A204.1 (cell line): ENCODE measurements around the gene AMDHD2.

Experiments
- FAIRE-seq: peaks from 2 replicates; lab custom pipeline; 2012; peaks lifted over from hg19 to GRCh38; lab: Jason Lieb, UNC

Gene AMDHD2

DNA sequence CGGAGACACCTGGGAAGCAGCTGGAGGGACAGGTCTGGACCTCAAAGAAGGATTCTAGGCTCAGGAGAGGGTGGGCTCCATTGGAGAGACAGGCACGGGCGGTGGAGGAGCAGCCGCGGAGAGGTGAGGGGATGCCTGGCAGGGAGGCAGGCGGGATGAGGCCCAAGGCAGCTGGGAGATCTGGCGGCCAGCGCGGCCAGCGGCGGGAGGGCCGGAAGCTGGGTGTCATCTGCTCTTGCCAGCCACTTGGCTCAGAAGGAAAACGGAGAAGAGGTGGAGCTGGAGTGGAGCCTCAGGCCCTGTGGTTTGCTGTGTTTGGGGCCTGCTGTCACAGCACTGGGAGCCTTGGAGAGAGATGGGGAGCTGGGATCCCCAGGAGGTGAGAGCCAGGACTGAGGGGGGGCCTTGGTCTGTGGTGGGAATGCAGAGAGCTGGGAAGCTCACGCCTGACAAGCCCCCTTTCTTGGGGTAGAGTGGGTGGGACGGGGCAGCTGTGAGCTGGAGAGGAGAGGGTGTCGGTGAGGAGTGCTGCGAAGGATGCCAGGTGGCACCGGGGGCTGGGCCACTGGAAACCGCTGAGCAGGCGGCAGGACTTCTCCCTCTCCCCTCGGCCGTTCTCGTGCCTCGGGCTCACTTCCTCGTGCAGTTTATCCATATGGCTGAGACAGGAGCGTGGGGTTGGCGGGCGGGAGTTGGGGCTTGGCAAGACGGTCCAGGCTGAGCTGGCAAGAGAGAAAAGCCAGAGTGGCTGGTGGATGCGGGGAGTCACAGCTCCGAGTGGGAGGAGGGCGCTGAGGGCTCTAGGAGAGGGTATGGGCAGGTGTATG lies 37.2 kb upstream of the AMDHD2 start:
- no peak for FAIRE-seq

- FAIRE-seq = no peak
Measured at GRCh38 chr16:2483939-2484897, 36.0 kb upstream of the AMDHD2 start.

DNA sequence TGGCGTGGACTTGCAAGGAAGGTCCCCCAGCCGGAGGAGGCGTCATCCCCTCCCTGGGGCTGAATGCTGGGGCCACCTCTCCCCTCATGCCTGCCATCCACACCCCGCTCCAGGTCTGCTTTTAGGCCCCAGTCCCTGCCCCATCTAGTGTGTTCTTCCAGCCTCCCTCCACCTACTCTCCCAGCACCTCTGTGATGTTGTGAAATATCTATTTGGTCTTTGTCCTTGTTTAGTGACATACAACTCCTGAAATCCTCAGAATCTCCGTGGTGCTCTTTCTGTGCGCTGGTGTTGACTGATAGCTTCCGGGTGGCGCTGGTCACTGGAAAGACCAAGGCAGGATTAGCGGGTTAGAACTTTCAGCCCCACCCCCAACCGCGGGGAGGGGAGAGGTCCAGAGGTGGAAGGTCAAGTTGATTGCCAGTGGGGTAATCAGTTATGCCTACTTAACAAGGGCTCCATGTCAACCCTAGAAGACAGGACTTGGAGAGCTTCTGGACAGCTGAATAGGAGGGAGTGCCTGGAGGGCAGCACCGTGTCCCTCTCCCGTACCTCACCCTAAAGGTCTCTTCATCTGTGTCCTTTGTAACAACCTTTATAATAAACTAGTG lies 35.2 kb upstream of the AMDHD2 start:
- no peak for FAIRE-seq

DNA sequence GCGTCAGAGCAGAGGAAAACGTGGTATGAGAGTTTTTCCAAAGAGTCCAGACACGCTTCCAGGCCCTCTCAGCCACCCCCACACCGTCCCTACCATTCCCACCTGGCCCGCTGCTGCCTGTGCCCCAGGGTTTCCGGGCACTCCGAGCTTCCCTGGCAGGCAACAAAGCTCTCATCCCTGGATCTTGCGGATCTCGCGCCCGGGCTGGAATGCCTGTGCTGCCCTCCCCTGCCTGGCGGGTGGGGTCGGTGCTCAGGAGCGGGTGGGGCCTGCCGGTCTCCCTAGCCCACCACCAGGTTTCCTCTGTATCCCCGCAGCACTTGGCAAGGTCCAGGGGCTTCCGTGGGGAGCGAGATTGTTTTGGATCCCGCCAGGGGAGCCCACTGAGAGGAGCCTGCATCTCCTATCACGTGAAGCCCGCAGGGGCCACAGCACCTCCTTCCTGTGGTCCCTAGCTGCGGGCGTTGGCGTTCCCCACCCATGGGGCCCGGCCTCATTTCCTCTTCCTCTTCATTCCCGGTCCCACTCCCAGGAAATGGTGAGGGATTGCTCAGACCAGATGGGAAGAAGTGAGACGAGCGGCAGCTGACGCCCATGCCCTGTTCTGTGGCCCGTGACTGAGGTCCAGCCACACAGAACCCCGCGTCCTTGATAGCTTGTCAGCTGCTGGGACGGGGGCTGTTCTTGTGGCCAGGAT lies 34.2 kb upstream of the AMDHD2 start:
- FAIRE-seq = no peak

DNA sequence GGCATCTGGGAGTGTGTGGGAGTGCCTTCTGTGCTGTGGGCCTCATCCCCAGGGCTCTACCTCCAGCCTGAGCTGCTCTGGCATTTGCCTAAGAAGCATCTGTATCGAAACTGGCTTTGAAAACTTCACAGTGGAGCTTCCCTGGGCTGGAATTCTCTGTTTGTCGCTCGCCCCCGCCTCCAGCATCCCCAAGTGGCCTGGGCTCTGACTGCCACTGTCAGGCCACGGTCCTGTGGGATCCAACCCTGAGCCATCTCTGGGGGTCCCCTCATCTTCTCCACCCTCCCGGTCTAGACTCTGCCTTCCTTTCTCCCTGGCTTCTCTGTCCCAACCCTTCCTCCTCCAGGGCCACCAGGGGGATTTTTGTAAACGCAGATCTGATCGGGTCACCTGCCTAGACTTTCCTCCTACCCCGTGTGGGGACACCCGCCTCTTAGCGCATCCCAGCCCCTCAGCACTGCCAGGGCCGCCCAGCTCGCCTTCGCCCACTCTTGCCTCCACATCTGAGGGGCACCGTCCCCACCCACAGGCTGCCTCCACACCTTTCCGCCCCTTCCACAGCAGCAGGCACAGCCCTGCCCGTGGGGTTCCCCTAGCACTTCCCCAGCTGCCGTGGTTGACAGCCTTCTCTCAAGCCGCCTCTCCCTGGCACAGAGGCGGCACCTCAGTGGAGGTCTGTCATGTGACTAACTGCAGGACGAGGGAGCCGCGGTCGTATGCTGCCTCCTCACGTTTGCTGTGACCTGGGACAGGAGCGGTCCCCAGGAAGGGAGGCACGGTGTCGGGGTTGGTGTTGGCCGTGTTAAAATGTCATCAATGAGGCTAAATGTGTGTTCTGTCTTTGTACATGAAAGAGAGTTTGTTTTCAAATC lies 33.3 kb upstream of the AMDHD2 start:
- no peak for FAIRE-seq

GRCh38 chr16:2487517-2487842 lies 32.7 kb upstream of the AMDHD2 start:
- no peak for FAIRE-seq

- FAIRE-seq = no peak
Measured at GRCh38 chr16:2487903-2488531, 32.2 kb upstream of the AMDHD2 start.

- no peak for FAIRE-seq
Measured at GRCh38 chr16:2489581-2489980, 30.6 kb upstream of the AMDHD2 start.

DNA sequence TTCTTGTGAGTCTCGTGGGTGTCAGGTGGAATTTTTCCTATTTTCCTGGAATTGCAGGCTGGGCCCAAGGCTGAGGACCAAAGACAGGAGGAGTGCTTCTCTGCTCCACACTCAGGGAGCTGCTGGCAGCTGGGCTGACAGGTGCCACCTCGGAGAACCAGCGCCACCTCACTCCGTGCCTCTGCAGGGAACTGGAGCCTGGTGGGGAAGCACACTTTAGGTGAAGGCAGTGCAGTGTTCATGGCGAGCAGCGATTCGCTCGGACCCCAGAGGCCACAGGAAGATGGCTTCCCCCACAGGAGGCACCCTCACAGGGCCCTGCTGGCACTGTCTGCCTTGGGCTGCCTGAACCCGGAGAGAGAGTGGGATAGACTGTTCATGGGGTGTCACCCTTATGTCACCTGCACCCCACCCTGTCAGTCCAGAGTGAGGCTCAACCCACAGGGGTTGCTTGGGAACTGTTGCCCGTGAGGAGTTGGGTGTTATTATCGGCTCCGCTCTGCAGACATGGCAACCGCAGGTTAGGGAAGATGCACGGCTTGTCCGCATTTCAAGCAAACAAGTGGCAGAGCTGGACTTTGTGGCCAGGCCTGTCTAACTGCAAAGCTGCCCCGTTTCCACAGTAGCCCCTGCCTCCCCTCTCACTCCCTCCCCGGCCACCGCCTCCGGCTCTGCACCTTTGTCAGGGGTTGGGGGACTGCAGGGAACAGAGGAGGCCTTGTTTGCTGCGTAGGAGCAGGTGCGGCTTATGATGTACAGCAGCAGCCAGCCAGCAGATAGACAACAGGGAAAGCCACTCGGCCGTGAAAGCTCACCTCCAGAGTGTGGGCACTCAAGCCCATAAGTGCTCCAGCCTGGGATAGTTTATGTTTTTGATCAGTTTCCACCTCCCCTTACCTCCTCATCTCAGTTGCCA lies 29.7 kb upstream of the AMDHD2 start:
- no peak for FAIRE-seq

DNA sequence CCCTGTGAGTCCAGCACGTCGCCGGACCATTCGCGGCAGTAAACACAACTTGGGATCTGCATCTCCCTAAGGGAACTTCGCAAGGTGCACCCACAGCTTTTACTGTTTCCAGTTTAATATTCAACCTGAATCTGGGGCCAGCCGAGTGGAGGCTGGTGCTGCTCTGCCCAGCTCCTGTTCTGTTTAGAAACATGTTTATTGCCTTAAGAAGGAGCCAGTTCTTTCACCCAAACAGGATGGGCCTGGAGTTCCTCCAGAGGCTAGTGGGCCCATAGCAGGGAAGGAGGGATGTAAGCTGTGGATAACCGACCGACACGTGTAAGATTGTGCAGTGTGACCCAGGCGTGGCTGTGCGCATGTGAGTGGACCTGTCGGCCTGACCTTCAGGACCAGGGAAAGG lies 27.9 kb upstream of the AMDHD2 start:
- FAIRE-seq = no peak

- no peak for FAIRE-seq
Measured at GRCh38 chr16:2493605-2494004, 26.6 kb upstream of the AMDHD2 start.

DNA sequence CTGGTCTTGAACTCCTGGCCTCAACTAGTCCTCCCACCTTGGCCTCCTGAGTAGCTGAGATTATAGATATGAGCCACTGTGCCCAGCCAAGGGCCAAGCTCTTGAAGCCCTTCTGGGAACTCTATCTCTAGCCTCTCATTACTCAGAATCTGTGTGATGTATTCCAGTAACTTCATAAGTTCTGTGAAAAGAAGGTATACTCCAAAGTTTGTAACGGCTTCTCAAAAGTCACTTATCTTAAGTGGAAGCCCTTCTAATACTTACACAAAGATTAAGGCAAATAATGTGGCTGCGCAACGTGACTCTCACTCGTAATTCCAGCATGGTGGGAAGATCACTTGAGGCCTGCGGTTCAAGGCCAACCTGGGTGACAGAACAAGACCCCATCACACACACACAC lies 25.6 kb upstream of the AMDHD2 start:
- no peak for FAIRE-seq

DNA sequence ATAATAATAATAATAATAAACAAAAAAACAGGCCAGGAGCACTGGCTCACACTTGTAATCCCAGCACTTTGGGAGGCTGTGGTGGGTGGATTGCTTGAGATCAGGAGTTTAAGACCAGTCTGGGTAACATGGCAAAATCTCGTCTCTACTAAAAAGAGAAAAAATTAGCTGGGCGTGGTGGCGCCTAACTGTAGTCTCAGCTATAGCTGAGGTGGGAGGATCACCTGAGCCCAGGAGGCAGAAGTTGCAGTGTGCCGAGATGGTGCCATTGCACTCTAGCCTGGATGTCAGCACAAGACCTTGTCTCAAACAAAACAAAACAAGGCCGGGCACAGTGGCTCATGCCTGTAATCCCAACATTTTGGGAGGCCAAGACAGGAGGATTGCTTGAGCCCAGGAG lies 25.1 kb upstream of the AMDHD2 start:
- FAIRE-seq = no peak

DNA sequence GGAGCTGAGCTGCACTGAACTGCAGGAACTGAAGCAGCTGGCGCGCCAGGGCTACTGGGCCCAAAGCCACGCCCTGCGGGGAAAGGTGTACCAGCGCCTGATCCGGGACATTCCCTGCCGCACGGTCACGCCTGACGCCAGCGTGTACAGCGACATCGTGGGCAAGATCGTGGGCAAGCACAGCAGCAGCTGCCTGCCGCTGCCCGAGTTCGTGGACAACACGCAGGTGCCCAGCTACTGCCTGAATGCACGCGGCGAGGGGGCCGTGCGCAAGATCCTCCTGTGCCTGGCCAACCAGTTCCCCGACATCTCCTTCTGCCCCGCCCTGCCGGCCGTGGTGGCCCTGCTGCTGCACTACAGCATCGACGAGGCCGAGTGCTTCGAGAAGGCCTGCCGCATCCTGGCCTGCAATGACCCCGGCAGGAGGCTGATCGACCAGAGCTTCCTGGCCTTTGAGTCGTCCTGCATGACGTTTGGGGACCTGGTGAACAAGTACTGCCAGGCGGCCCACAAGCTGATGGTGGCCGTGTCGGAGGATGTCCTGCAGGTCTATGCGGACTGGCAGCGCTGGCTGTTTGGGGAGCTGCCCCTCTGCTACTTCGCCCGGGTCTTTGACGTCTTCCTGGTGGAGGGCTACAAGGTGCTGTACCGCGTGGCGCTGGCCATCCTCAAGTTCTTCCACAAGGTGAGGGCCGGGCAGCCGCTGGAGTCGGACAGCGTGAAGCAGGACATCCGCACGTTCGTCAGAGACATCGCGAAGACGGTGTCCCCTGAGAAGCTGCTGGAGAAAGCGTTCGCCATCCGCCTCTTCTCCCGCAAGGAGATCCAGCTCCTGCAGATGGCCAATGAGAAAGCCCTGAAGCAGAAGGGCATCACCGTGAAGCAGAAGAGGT lies 23.7 kb upstream of the AMDHD2 start:
- no peak for FAIRE-seq

DNA sequence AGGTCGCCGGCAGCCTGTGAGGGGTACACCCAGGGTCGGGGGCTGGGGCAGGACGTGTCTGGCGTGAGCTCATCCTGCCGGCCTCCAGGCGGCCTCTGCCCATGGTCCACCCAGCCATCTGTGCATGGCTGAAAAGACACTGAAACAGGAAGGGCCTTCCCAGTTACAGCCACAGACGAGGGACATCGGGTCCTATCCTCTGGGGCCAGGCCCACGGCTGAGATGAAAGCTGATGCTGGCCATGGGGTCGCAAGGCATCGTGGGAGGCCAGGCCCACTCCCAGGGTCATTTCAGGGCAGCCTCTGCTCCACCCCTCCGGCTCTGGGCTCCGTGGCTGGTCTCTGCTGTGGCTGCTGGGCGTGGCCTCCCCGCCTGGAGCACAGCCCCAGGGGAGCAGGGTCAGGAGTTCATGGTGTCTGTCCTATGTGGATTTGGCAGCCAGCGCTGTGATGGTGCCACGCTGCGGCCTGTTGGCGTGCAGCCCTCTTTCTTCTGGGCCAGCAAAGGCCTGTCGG lies 23.0 kb upstream of the AMDHD2 start:
- FAIRE-seq = no peak

DNA sequence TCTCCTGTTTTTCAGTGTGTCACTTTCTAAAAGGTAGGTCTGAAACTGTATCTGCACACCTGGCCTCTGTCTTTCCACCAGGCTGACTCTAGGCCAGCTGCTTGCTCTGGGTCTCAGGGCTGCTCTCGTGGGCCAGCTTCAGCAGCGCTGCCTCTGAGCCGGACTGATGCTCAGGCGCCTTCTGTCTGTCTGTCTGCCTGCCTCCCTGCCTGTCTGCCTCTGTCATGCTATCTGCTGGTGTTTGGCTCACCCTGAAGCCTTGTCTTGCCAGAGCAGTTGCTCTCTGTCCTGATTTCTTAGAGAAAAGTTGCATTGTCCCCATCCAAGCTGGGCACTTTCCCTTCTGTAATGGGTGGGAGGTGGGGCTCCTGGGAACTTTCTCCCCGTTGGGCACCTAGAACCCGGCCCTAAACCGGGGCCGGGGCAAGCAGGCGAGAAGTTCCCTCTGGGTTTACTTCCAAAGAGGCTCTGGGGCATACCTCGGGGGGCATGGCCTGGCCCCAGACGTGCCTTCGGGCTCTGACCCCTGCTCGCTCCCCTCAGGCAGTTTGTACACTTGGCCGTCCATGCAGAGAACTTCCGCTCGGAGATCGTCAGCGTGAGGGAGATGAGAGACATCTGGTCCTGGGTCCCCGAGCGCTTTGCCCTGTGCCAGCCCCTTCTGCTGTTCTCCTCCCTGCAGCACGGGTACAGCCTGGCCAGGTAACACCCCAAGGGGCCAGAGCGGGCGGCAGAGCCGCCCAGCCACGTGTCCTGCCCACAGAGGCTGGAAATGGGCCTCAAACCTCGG lies 22.3 kb upstream of the AMDHD2 start:
- FAIRE-seq = no peak

GRCh38 chr16:2498531-2499253 lies 21.5 kb upstream of the AMDHD2 start:
- FAIRE-seq = no peak
